K562 (cell line): ENCODE measurements around the gene IQCK. TPM values are rescaled to one million over a fixed set of nuclear protein-coding genes. Genes with fewer than 3 reads are reported as not detected.

ENCODE experiments used
- ATF6 ChIP-seq: sonication (generic); formaldehyde crosslinking; IDR thresholded peaks from 2 replicates; pipeline ENCODE4 v1.4.0; 2020; ENCODE audit warnings: mild to moderate bottlenecking, missing genetic modification reagents
- HCFC1 ChIP-seq: IDR thresholded peaks from 2 replicates; pipeline ENCODE4 v1.6.1; 2012; ENCODE audit warnings: low read depth, low read length, improper control_type of control experiment
- MAFG ChIP-seq: fragments of 450-650 bp; conservative IDR thresholded peaks from 2 replicates; pipeline ENCODE4 v1.6.1; 2016; ENCODE audit warnings: missing genetic modification characterization, missing compliant biosample characterization
- NFYB ChIP-seq: IDR thresholded peaks from 2 replicates; pipeline ENCODE4 v1.6.1; 2011; ENCODE audit warnings: mild to moderate bottlenecking, moderate library complexity; ENCODE audit not compliant: insufficient read length; ENCODE audit errors: extremely low read depth
- ZFP30 ChIP-seq: fragments of 250-450 bp; sonication (Bioruptor Pico); IDR thresholded peaks from 2 replicates; pipeline ENCODE4 v1.8.0; 2022; ENCODE audit warnings: moderate library complexity, mild to moderate bottlenecking, inconsistent platforms, borderline replicate concordance
- ZNF165 ChIP-seq: fragments of 250-450 bp; sonication (Bioruptor Pico); IDR thresholded peaks from 2 replicates; pipeline ENCODE4 v1.4.0; 2020; ENCODE audit warnings: borderline replicate concordance
- ZNF512 ChIP-seq: IDR thresholded peaks from 2 replicates; pipeline ENCODE4 v1.6.1; 2016; ENCODE audit warnings: missing genetic modification characterization, missing compliant biosample characterization
- polyA plus RNA-seq, 8 experiments: library from polyadenylated mRNA; depleted of rRNA in 4 of 8; stranded (reverse) in 5 of 8; unstranded in 3 of 8; fragments of >200 nt; fragmentation: Nextera tagmentation in 2 of 8; fragmentation: Illumina TruSeq in 1 of 8; extraction: Ambion mirVana in 2 of 8; extraction: Trizol in 1 of 8; gene quantifications; 2 replicates each; pipeline versions ENCODE4 v1.2.1 to v1.2.3, GENCODE V29; 2011 to 2014; ENCODE audit warnings: inconsistent platforms in 1 of 8, missing spikeins in 1 of 8
- total RNA-seq, 7 experiments: library from RNA; depleted of rRNA in 6 of 7; stranded (reverse); fragments of >200 nt in 6 of 7; fragmentation: Illumina TruSeq in 2 of 7; extraction: Trizol in 2 of 7; gene quantifications; 2 replicates each; pipeline versions ENCODE4 v1.2.1 to v1.2.3, GENCODE V29; 2011 to 2021; ENCODE audit warnings: low replicate concordance in 1 of 7

The IQCK gene
- total and polyA plus RNA-seq, 9 of the 15 experiments (the other 6 are each of a cell fraction or from before 2014, with no cell fraction given): 5.2 to 12.2 (median 7.3) TPM

- no peak for TF ChIP-seq NFYB
- no peak for TF ChIP-seq ATF6
- no peak for TF ChIP-seq MAFG (tag)
- TF ChIP-seq ZNF512: no peak
- no peak for TF ChIP-seq HCFC1
- no peak for TF ChIP-seq ZNF165 (CRISPR knock-in tag)
- TF ChIP-seq ZFP30 (CRISPR knock-in tag): no peak
Measured at GRCh38 chr16:19751478-19752385, 33.7 kb downstream of the IQCK start (continued).
